Mucosa of rectum (tissue), 2 donors: ENCODE data around the gene C10orf71.

Experiments
- H3K27ac ChIP-seq, 2 donors: one replicate each; pipeline ENCODE4 v1.7.0; 2013; ENCODE audit warnings: inconsistent platforms in 2 of 2, low read depth in 2 of 2, low read length in 2 of 2
- H3K27me3 ChIP-seq, 2 donors: one replicate each; pipeline ENCODE4 v1.7.0; 2013; ENCODE audit warnings: low read length in 2 of 2; ENCODE audit not compliant: control insufficient read depth in 2 of 2, insufficient read depth in 2 of 2
- H3K36me3 ChIP-seq, 2 donors: one replicate each; pipeline ENCODE4 v1.7.0; 2013; ENCODE audit warnings: low read length in 2 of 2; ENCODE audit not compliant: control insufficient read depth in 2 of 2, insufficient read depth in 2 of 2
- H3K4me1 ChIP-seq, 2 donors: one replicate each; pipeline ENCODE4 v1.7.0; 2013; ENCODE audit warnings: low read length in 2 of 2, mild to moderate bottlenecking in 1 of 2; ENCODE audit not compliant: control insufficient read depth in 2 of 2, insufficient read depth in 2 of 2
- H3K4me3 ChIP-seq, 2 donors: one replicate each; pipeline ENCODE4 v1.7.0; 2013; ENCODE audit warnings: low read length in 2 of 2
- H3K9ac ChIP-seq, 2 donors: one replicate each; pipeline ENCODE4 v1.7.0; 2013; ENCODE audit warnings: low read length in 2 of 2, low read depth in 1 of 2, mild to moderate bottlenecking in 1 of 2
- H3K9me3 ChIP-seq, 2 donors: one replicate each; pipeline ENCODE4 v1.7.0; 2013; ENCODE audit warnings: low read length in 2 of 2; ENCODE audit not compliant: control insufficient read depth in 2 of 2
- donor health status: healthy.
- donor health status: Normal muscosa, but diverticular disease.

Gene C10orf71

DNA sequence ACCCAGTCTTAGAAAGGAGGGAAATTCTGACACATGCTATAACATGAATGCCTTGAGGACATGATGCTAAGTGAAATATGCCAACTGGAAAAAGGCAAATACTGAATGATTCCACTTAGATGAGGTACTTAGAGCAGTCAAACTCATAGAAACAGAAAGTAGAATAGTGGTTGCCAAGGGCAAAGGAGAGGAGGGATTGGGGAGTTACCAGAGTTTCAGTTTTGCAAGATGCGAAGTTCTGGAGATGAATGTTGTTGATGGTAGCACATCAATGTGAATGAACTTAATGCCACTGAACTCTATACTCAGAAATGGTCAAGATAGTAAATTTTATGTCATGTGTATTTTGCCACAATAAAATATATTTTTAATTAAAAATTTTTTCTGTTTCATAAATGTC is 58.0 kb downstream of the C10orf71 start:
- H3K36me3 ChIP-seq = no peaks in the 10 kb centered on the region
- H3K27me3 ChIP-seq = no peaks in the 10 kb centered on the region
- H3K4me1 ChIP-seq = no peaks in the 10 kb centered on the region
- H3K9ac ChIP-seq = no peak overlapping the region
- no peak overlapping the region for H3K4me3 ChIP-seq
- no peaks in the 10 kb centered on the region for H3K9me3 ChIP-seq
- no peak overlapping the region for H3K27ac ChIP-seq

DNA sequence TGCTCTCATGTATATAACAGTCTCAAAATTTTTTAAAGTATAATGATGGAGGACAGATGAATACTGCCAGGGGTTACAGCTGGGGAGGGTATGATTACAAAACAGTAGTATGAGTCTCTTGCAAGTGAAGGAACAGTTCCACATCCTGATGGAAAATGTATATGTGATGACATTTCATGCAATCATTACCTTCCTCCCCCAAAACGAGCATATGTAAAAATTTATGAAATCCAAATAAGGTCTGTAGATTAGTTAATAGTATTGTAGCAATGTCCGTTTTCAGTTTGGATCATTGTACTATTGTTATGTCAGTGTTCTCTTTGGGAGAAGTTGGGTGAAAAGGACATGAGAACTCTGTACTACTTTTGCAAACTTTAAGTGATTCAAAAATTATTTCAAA is 58.9 kb downstream of the C10orf71 start:
- Histone ChIP-seq H3K4me3 (no peak overlapping the region), H3K9me3 (no peaks in the 10 kb centered on the region), H3K27me3 (no peaks in the 10 kb centered on the region), H3K27ac (no peak overlapping the region), H3K36me3 (no peaks in the 10 kb centered on the region), H3K4me1 (no peaks in the 10 kb centered on the region), H3K9ac (no peak overlapping the region)

DNA sequence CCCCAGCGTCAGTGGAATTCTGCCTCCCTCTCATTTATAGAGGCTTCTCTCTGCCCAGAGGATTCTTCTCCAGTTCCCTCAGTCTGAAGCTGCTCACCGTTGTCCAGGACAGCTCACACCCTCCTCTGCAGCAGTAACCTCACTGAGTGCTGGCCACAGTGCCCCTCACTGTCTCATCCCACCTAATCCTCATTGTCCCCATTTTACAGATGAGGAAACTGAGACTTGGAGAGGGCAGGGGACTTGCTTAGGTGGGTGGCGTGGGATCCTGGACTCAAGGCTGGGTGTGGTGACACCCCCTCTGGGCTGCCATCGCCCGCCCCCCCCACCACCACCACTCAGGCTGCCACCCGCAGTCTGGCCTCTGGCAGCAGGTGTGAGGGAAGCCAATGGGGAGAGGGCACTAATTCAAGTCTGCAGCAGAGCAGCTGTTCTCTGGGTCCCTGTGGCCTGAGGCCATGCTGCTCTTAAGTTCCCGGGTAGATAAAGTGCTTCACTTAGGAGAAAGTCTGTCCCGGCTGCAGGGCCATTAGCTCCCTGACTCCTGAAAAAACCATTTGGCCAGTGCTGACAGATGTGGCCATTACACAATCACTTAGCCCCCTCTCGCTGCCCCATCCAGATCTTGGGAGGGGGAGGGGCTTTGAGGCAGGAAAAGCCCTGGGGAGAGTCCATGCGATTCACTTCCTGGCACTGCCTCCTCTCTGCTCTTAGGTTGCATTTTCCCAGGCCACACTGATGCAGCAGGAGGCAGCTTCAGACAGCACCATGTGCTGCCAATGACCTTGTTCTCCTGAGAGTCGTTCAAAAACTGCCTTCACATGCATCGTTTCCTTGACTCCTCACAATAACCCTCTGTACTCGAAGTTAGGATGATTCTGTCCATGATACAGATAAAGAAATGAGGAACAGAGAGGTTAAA is 60.6 kb downstream of the C10orf71 start:
- Histone ChIP-seq H3K27ac (no peak overlapping the region), H3K4me1 (no peaks in the 10 kb centered on the region), H3K9me3 (no peaks in the 10 kb centered on the region), H3K9ac (no peak overlapping the region), H3K27me3 (no peaks in the 10 kb centered on the region), H3K36me3 (no peaks in the 10 kb centered on the region), H3K4me3 (no peak overlapping the region)

DNA sequence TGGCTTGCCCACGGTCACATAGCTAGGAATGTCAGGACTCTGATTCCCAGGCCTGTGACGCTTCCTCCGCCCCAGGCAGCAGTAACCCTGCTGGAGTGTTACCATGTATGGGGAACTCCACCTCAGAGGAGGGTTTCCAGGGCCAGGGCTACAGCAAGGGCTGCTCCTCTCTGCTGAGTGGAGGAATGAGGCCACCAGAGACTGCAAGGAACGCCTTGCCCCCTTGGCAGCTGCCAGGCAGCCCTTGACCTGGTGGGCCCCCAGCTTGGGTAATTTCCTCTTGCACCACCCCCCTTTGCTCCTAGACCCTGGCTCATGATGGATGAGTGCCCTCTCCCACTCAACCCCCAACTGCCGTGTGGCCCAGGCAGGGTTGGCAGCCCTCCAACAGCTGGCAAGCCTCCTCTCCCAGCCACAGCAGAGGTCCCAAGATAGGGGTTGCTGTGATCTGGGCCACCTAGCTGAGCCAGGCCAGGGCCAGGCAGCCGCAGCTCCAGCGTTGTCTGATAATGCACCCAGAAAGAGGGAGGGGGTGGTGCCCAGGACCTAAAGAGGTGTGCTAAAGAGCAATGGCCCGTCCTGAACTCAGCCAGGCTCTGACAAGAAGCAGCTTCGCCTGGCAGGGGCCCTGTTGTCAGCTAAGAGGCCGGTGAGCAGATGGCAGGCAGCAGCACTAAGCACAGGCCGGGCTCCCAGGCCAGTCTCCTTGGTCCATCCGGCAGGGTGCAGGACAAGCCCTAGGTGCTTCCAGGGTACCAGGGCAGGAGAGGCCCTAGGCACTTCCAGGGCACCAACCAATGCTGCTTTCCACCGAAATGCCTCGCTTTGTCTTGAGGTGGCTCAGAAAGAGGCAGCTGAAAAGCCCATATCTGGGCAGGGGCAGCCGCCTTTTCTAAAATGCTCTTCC is 61.6 kb downstream of the C10orf71 start:
- Histone ChIP-seq H3K4me3 (no peak overlapping the region), H3K9me3 (no peaks in the 10 kb centered on the region), H3K36me3 (no peaks in the 10 kb centered on the region), H3K4me1 (no peaks in the 10 kb centered on the region), H3K9ac (no peak overlapping the region), H3K27ac (no peak overlapping the region), H3K27me3 (no peaks in the 10 kb centered on the region)

DNA sequence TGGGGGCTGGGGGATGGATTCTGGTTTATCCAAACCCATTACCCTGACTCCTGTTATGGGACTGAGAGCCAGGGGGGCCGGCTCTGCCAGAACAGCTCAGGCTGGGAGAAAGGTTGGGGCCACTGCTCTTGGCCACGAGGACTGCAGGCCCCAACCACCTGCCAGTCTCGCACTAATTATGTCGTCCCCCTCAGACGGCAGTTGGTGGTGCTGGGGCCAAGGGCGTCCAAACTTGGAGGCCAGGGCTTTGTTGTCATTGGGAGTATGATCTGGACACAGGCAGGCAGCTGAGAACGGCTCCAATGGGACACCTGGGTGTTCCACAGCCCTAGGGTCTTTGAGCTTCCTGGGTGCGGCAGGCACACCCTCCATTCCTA is 62.2 kb downstream of the C10orf71 start:
- no peak overlapping the region for H3K4me3 ChIP-seq
- no peaks in the 10 kb centered on the region for H3K36me3 ChIP-seq

DNA sequence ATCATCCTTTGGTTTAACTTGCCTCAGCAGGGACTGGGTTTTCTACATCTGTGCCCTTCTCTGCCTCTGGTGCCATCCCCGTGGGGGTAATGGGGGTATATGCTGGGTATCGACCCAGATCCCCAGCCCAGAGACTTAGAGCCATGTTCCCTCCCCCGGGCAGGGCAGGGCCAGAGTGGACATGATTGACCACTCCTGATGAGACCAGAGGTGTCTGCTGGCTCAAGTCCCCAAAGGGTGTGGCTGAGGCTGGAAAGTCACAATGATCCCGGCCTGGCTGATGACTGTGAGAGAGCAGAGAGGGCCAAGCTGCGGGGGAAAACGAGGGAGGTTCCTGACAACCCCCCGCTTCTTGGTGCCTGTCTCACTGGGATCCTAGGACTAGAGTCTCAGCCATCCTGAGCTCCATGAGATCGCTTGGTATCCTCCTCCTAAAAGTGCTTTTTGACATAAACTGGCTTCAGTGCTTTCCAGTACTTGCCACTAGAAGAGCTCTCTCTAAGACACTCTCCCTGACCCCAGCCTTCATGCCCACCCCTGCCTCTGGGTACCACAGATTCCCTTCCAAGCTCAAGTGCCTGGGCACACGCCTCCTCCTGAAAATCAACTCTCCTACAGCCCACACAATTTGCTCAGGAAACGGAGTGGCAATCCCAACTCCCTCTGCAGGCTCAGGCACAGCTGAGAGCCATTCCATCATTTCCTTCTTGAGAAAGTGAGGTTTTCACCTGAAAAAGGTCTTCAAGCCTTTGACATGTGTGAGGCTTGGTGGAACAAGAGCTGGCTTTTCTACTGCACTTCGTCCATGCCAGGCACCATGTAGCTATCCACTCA is 63.0 kb downstream of the C10orf71 start:
- Histone ChIP-seq H3K4me1 (no peaks in the 10 kb centered on the region), H3K27me3 (no peaks in the 10 kb centered on the region), H3K4me3 (no peak overlapping the region), H3K27ac (no peak overlapping the region), H3K9me3 (no peaks in the 10 kb centered on the region), H3K36me3 (no peaks in the 10 kb centered on the region), H3K9ac (no peak overlapping the region)

More for the DNA sequence above, 62.2 kb downstream of the C10orf71 start:
- Histone ChIP-seq H3K9me3 (no peaks in the 10 kb centered on the region), H3K27me3 (no peaks in the 10 kb centered on the region), H3K4me1 (no peaks in the 10 kb centered on the region), H3K27ac (no peak overlapping the region), H3K9ac (no peak overlapping the region)

DNA sequence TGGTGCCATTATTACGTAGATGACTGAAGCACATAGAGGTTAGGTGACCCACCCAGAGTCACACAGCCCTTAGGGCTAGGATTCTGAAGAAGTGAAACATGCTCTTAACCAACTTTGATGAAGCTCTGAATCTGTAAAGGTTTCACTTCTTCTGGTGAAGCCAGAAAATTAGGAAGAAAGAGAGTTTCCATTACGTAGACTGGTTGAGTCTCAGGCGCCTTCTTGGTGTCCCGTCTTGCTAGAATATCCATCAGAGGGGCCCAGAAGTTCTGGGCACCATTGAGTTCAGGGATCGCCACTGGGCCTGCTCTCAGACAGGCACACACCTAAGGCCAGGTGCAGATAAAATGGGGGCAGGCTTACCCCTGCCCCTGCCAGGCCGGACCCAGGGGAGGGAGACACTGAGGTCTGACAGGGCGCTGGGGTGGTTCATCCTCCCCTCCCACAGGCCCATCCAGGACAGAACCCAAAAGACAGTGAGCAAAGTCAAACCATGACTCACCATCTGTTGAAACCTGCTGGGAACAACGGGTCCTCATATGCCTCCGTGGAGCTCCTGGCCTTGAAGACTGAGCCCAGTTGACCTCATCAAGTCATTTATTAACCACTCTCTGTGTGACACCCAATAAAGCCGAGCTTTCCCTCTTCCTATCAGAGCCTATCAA is 63.8 kb downstream of the C10orf71 start:
- Histone ChIP-seq H3K27ac (no peak overlapping the region), H3K36me3 (no peaks in the 10 kb centered on the region), H3K4me3 (no peak overlapping the region), H3K4me1 (no peaks in the 10 kb centered on the region), H3K9me3 (no peaks in the 10 kb centered on the region), H3K27me3 (no peaks in the 10 kb centered on the region), H3K9ac (no peak overlapping the region)

DNA sequence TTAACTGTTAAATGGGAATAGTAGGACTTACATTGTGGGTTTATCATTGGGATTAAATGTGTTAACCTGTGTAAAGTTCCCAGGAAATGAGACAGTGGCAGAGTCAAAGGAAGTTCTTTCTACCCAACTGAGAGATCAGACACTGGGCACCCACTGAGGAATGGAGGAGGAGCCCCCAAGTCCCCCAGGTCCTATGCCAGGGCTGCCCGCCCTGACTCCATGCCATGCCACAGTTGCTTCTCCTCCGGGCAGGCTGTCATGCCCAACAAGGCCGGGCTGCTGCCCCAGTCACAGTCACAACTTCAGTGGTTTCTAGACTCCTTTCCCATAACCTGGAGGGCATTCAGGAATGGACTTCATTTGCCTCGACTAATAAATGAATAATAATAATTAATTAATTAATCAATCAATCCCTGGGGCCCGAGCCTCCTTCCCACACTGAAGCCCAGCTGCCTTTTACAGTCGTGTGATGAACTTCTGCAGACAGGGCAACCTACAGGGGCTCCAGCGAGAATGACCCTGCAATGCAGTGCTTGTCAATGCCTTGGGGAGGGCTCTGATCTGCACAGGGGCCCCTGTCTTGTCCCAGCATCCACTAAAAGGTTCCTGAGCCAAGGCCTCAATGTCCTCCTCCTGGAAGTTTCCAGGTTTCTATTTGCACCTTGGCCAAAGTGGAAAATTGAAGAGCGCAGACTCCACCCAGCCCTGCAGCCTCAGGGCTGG is 64.5 kb downstream of the C10orf71 start:
- Histone ChIP-seq H3K9ac (no peak overlapping the region), H3K27ac (no peak overlapping the region), H3K4me1 (no peaks in the 10 kb centered on the region), H3K9me3 (no peaks in the 10 kb centered on the region), H3K27me3 (no peaks in the 10 kb centered on the region), H3K4me3 (no peak overlapping the region), H3K36me3 (no peaks in the 10 kb centered on the region)

DNA sequence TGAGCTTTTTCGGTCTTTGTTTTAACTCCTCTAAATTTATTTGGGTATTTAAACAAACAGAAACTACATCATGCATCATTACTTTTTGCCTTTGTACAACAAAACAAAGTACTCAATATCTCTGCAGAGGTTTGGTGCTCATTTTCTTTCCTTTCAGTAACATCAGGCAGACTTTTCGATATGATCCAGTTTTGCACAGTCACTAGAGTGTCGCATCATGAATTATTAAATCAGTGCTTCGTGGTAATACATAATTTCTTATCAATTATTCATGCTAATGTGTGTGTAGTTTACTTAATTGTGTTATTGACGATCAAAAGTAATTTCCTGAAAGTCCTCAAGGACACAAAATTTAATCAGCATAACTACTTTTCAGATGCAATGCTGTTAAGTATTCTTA is 65.1 kb downstream of the C10orf71 start:
- no peak overlapping the region for H3K4me3 ChIP-seq
- no peaks in the 10 kb centered on the region for H3K4me1 ChIP-seq
- H3K36me3 ChIP-seq = no peaks in the 10 kb centered on the region
- H3K27me3 ChIP-seq = no peaks in the 10 kb centered on the region
- no peaks in the 10 kb centered on the region for H3K9me3 ChIP-seq
- no peak overlapping the region for H3K9ac ChIP-seq
- no peak overlapping the region for H3K27ac ChIP-seq
